ENCODE data around the gene SRGAP1.
"Not testable (repeated sequence)": the region's sequence is repeated elsewhere in the genome, so short reads cannot be mapped to it uniquely, and the experiment has no call there.

SRGAP1 gene

GRCh38 chr12:64130476-64130875 is 286.0 kb downstream of the SRGAP1 start:
- not testable (repeated sequence) for H3K27me3 ChIP-seq (ENCODE audit: low read depth, low read length)
- peaks cover 11 to 44% of the 10 kb centered on the region in 2 donors for H3K36me3 ChIP-seq (ENCODE audit: control insufficient read depth in 1 of 2, insufficient read depth in 2 of 2, low read length in 2 of 2)
- H3K9me3 ChIP-seq (ENCODE audit: control insufficient read depth in 1 of 2, low read length in 2 of 2), result peaks cover 0 to 12% of the 10 kb centered on the region in 2 donors

DNA sequence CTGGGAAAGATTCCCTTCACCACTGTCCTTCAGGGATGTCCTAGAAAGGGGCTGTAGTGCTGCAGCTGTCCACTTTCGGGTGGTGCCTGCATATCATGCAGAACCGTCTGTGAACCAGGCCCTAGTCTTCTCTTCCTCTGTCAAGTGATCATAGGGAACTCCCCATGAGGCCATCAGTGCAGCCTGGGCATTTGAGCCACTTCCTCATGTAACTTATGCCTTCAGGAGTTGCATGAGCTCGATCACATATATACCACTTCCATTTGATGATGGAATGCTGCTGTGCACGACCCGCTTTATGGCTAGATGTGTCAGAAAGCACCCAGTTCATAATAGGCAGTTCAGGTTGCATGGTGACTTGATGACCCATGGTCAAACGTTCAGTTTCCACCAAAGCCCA is 287.0 kb downstream of the SRGAP1 start:
- not testable (repeated sequence) for H3K4me1 ChIP-seq (ENCODE audit: control insufficient read depth in 1 of 2, insufficient read depth in 2 of 2, low read length in 2 of 2); H3K27ac ChIP-seq (ENCODE audit: low read length); H3K4me3 ChIP-seq (ENCODE audit: low read depth in 1 of 2, low read length in 2 of 2); H3K27me3 ChIP-seq (ENCODE audit: low read depth, low read length)
- H3K9me3 ChIP-seq (ENCODE audit: control insufficient read depth in 1 of 2, low read length in 2 of 2), result peaks cover 0 to 12% of the 10 kb centered on the region in 2 donors
- H3K36me3 ChIP-seq (ENCODE audit: control insufficient read depth in 1 of 2, insufficient read depth in 2 of 2, low read length in 2 of 2), result peaks cover 11 to 41% of the 10 kb centered on the region in 2 donors

More at GRCh38 chr12:64130476-64130875, 286.0 kb downstream of the SRGAP1 start:
- not testable (repeated sequence) for H3K4me3 ChIP-seq (ENCODE audit: low read depth in 1 of 2, low read length in 2 of 2); H3K4me1 ChIP-seq (ENCODE audit: control insufficient read depth in 1 of 2, insufficient read depth in 2 of 2, low read length in 2 of 2); H3K27ac ChIP-seq (ENCODE audit: low read length)

DNA sequence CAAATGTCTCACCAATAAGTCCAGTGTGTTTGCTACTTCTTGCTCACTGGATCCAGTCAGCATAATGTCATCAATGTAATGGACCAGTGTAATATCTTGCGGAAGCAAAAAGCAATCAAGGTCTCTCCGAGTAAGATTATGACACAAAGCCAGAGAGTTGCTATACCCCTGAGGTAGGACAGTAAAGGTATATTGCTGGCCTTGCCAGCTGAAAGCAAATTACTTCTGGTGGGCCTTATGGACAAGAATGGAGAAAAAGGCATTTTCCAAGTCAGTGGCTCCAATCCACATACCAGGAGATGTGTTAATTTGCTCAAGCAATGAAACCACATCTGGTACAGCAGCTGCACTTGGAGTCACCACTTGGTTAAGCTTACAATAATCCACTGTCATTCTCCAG is 288.2 kb downstream of the SRGAP1 start:
- not testable (repeated sequence) for H3K27me3 ChIP-seq (ENCODE audit: low read depth, low read length); H3K4me1 ChIP-seq (ENCODE audit: control insufficient read depth in 1 of 2, insufficient read depth in 2 of 2, low read length in 2 of 2); H3K4me3 ChIP-seq (ENCODE audit: low read depth in 1 of 2, low read length in 2 of 2); H3K27ac ChIP-seq (ENCODE audit: low read length)
- Histone ChIP-seq H3K36me3 (ENCODE audit: control insufficient read depth in 1 of 2, insufficient read depth in 2 of 2, low read length in 2 of 2) (peaks cover 8 to 37% of the 10 kb centered on the region in 2 donors), H3K9me3 (ENCODE audit: control insufficient read depth in 1 of 2, low read length in 2 of 2) (peaks cover 0 to 12% of the 10 kb centered on the region in 2 donors)

- no peak overlapping the region for H3K27ac ChIP-seq (ENCODE audit: low read length)
- peaks cover 0 to 16% of the 10 kb centered on the region in 2 donors for H3K36me3 ChIP-seq (ENCODE audit: control insufficient read depth in 1 of 2, insufficient read depth in 2 of 2, low read length in 2 of 2)
- H3K27me3 ChIP-seq (ENCODE audit: low read depth, low read length), result no peaks in the 10 kb centered on the region
- peaks cover 0 to 12% of the 10 kb centered on the region in 2 donors for H3K9me3 ChIP-seq (ENCODE audit: control insufficient read depth in 1 of 2, low read length in 2 of 2)
- H3K4me1 ChIP-seq (ENCODE audit: control insufficient read depth in 1 of 2, insufficient read depth in 2 of 2, low read length in 2 of 2), result no peaks in the 10 kb centered on the region
- no peak overlapping the region for H3K4me3 ChIP-seq (ENCODE audit: low read depth in 1 of 2, low read length in 2 of 2)
These were observed 292.6 kb downstream of the SRGAP1 start for GRCh38 chr12:64137117-64137516.

DNA sequence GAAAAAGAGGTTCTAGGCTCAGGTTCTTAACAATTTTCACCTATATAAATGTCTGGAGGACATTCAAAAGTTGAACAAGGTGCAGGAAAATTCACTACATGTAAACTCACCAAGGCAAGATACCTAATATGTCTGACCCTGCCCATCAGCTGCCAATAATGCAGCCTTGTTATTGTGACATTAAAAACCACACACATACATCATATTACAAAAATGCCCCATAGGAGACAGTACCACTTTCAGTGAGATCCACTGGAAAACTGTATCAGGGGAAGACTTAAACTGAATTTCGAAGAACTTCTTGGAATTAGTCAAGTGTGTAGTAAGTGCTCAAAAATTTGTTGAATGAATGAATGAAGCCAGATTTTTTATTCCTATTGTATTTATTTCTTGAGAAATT is 294.5 kb downstream of the SRGAP1 start:
- Histone ChIP-seq H3K4me1 (ENCODE audit: control insufficient read depth in 1 of 2, insufficient read depth in 2 of 2, low read length in 2 of 2) (no peaks in the 10 kb centered on the region), H3K27ac (ENCODE audit: low read length) (no peak overlapping the region), H3K36me3 (ENCODE audit: control insufficient read depth in 1 of 2, insufficient read depth in 2 of 2, low read length in 2 of 2) (peaks cover 3 to 22% of the 10 kb centered on the region in 2 donors), H3K9me3 (ENCODE audit: control insufficient read depth in 1 of 2, low read length in 2 of 2) (peaks cover 0 to 4% of the 10 kb centered on the region in 2 donors), H3K4me3 (ENCODE audit: low read depth in 1 of 2, low read length in 2 of 2) (no peak overlapping the region), H3K27me3 (ENCODE audit: low read depth, low read length) (no peaks in the 10 kb centered on the region)

DNA sequence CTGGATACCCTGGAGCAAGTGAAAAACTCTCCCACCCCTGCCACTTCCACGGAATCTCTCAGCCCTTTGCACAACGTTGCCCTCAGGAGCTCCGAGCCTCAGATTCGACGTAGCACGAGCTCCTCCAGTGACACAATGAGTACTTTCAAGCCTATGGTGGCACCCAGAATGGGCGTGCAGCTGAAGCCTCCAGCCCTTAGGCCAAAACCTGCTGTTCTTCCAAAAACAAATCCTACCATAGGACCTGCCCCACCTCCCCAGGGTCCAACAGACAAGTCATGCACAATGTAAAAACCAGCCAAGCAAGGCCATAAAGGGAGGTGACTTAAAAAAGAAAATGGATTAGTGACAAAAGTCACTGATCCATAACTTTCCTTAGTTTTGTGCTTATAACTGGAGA is 297.9 kb downstream of the SRGAP1 start:
- no peaks in the 10 kb centered on the region for H3K4me1 ChIP-seq (ENCODE audit: control insufficient read depth in 1 of 2, insufficient read depth in 2 of 2, low read length in 2 of 2)
- no peaks in the 10 kb centered on the region for H3K9me3 ChIP-seq (ENCODE audit: control insufficient read depth in 1 of 2, low read length in 2 of 2)
- H3K4me3 ChIP-seq (ENCODE audit: low read depth in 1 of 2, low read length in 2 of 2), result no peak overlapping the region
- H3K36me3 ChIP-seq (ENCODE audit: control insufficient read depth in 1 of 2, insufficient read depth in 2 of 2, low read length in 2 of 2), result peaks cover 3 to 23% of the 10 kb centered on the region in 2 donors
- H3K27ac ChIP-seq (ENCODE audit: low read length), result no peak overlapping the region
- no peaks in the 10 kb centered on the region for H3K27me3 ChIP-seq (ENCODE audit: low read depth, low read length)

DNA sequence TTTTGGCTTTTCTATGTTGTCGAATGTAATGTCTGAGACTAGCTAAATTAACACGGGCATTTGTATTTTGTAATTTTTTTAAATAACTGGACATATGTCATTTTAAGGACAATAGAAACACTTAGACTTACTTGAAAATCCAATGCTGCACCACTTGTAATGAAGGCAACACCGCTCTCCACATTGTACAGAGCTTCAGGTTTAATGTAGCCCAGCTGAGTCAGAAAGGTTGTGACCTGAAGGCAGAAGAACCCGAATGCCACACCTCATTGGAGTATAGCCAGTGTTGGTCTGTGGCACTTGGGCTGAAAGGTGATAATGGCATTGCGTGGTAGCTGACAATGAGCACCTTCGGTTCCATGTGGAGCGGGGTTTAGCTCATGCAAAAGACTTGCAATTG is 298.3 kb downstream of the SRGAP1 start:
- Histone ChIP-seq H3K27ac (ENCODE audit: low read length) (no peak overlapping the region), H3K36me3 (ENCODE audit: control insufficient read depth in 1 of 2, insufficient read depth in 2 of 2, low read length in 2 of 2) (peaks cover 3 to 23% of the 10 kb centered on the region in 2 donors), H3K4me1 (ENCODE audit: control insufficient read depth in 1 of 2, insufficient read depth in 2 of 2, low read length in 2 of 2) (no peaks in the 10 kb centered on the region), H3K9me3 (ENCODE audit: control insufficient read depth in 1 of 2, low read length in 2 of 2) (no peaks in the 10 kb centered on the region), H3K27me3 (ENCODE audit: low read depth, low read length) (no peaks in the 10 kb centered on the region), H3K4me3 (ENCODE audit: low read depth in 1 of 2, low read length in 2 of 2) (no peak overlapping the region)

GRCh38 chr12:64145226-64145625 is 300.7 kb downstream of the SRGAP1 start:
- Histone ChIP-seq H3K36me3 (ENCODE audit: control insufficient read depth in 1 of 2, insufficient read depth in 2 of 2, low read length in 2 of 2) (peaks cover 3 to 23% of the 10 kb centered on the region in 2 donors), H3K9me3 (ENCODE audit: control insufficient read depth in 1 of 2, low read length in 2 of 2) (no peaks in the 10 kb centered on the region), H3K4me1 (ENCODE audit: control insufficient read depth in 1 of 2, insufficient read depth in 2 of 2, low read length in 2 of 2) (no peaks in the 10 kb centered on the region), H3K4me3 (ENCODE audit: low read depth in 1 of 2, low read length in 2 of 2) (no peak overlapping the region), H3K27ac (ENCODE audit: low read length) (no peak overlapping the region), H3K27me3 (ENCODE audit: low read depth, low read length) (no peaks in the 10 kb centered on the region)

GRCh38 chr12:64147011-64147631 is 302.6 kb downstream of the SRGAP1 start:
- Histone ChIP-seq H3K9me3 (ENCODE audit: control insufficient read depth in 1 of 2, low read length in 2 of 2) (no peaks in the 10 kb centered on the region), H3K36me3 (ENCODE audit: control insufficient read depth in 1 of 2, insufficient read depth in 2 of 2, low read length in 2 of 2) (peaks cover 3 to 22% of the 10 kb centered on the region in 2 donors), H3K27ac (ENCODE audit: low read length) (no peak overlapping the region), H3K27me3 (ENCODE audit: low read depth, low read length) (no peaks in the 10 kb centered on the region), H3K4me1 (ENCODE audit: control insufficient read depth in 1 of 2, insufficient read depth in 2 of 2, low read length in 2 of 2) (no peaks in the 10 kb centered on the region), H3K4me3 (ENCODE audit: low read depth in 1 of 2, low read length in 2 of 2) (no peak overlapping the region)

DNA sequence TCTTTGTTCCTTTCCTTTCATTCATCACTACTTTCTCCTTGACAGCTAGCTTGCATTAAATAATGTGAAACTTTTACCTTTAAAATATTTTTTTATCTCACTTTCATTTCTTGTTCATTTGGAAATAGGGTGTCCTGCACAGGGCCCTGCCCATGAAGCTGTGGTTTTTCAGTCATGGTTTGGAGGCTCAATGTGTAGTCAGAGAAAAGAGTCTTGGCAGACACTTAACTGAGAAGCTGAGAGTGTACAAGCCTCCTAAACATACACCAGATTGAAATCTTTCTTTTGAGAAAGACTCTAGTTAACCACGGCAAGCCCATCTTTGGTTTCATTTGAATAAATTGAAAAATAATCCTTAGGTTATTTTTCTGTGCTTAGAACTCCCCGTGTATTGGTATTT is 303.4 kb downstream of the SRGAP1 start:
- H3K27me3 ChIP-seq (ENCODE audit: low read depth, low read length), result no peaks in the 10 kb centered on the region
- no peak overlapping the region for H3K27ac ChIP-seq (ENCODE audit: low read length)
- no peaks in the 10 kb centered on the region for H3K4me1 ChIP-seq (ENCODE audit: control insufficient read depth in 1 of 2, insufficient read depth in 2 of 2, low read length in 2 of 2)

GRCh38 chr12:64154677-64155076 is 310.2 kb downstream of the SRGAP1 start:
- Histone ChIP-seq H3K36me3 (ENCODE audit: control insufficient read depth in 1 of 2, insufficient read depth in 2 of 2, low read length in 2 of 2) (no peaks in the 10 kb centered on the region), H3K9me3 (ENCODE audit: control insufficient read depth in 1 of 2, low read length in 2 of 2) (no peaks in the 10 kb centered on the region), H3K4me1 (ENCODE audit: control insufficient read depth in 1 of 2, insufficient read depth in 2 of 2, low read length in 2 of 2) (no peaks in the 10 kb centered on the region), H3K27ac (ENCODE audit: low read length) (no peak overlapping the region), H3K27me3 (ENCODE audit: low read depth, low read length) (no peaks in the 10 kb centered on the region), H3K4me3 (ENCODE audit: low read depth in 1 of 2, low read length in 2 of 2) (no peak overlapping the region)

More for the DNA sequence above, 303.4 kb downstream of the SRGAP1 start:
- Histone ChIP-seq H3K4me3 (ENCODE audit: low read depth in 1 of 2, low read length in 2 of 2) (no peak overlapping the region), H3K36me3 (ENCODE audit: control insufficient read depth in 1 of 2, insufficient read depth in 2 of 2, low read length in 2 of 2) (peaks cover 2 to 15% of the 10 kb centered on the region in 2 donors), H3K9me3 (ENCODE audit: control insufficient read depth in 1 of 2, low read length in 2 of 2) (no peaks in the 10 kb centered on the region)

DNA sequence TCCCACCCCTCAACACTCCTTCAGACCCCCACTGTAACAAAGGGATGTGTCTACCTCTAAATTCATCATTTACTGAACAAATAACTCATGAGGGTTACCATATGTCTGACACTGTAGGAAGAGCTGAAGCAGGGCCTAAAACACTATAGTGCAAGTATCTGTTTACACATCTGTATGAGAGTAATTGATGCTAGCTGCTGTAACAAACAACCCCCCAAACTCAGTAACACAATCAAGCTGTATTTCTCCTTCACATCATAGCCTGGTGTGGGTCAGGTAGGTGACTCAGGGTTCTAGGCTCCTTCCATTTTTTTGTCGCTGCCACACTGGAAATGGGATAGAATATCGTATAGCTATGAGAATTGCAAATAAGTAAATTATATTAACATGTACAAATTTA is 312.6 kb downstream of the SRGAP1 start:
- Histone ChIP-seq H3K27me3 (ENCODE audit: low read depth, low read length) (no peaks in the 10 kb centered on the region), H3K36me3 (ENCODE audit: control insufficient read depth in 1 of 2, insufficient read depth in 2 of 2, low read length in 2 of 2) (no peaks in the 10 kb centered on the region), H3K9me3 (ENCODE audit: control insufficient read depth in 1 of 2, low read length in 2 of 2) (no peaks in the 10 kb centered on the region), H3K4me3 (ENCODE audit: low read depth in 1 of 2, low read length in 2 of 2) (no peak overlapping the region), H3K27ac (ENCODE audit: low read length) (no peak overlapping the region), H3K4me1 (ENCODE audit: control insufficient read depth in 1 of 2, insufficient read depth in 2 of 2, low read length in 2 of 2) (no peaks in the 10 kb centered on the region)
